Right lobe of liver (tissue), 6 donors: ENCODE results near the gene CCDC184. TPM values are rescaled to one million over a fixed set of nuclear protein-coding genes. Genes with fewer than 3 reads are reported as not detected.

Source experiments
- ATAC-seq, 4 donors: fragments of 200-7000 bp; cut with Tn5 transposase; one replicate each; pipeline ENCODE4 v1.9.1; 2020; ENCODE audit warnings: mild to moderate bottlenecking in 4 of 4, moderate library complexity in 4 of 4
- DNase-seq, 3 donors: peaks; one replicate each; pipeline ENCODE4 v3.0.0-alpha.2; 2020
- H3K27ac ChIP-seq, 3 donors: fragments of 200-600 bp; one replicate each; pipeline ENCODE4 v1.8.0; 2022
- H3K27me3 ChIP-seq, 2 donors: fragments of 200-600 bp; one replicate each; pipeline ENCODE4 v1.8.0; 2022
- H3K36me3 ChIP-seq, 4 donors: fragments of 200-600 bp; sonication (generic) in 1 of 4; one replicate each; pipeline versions ENCODE4 v1.5.1 to v1.8.0; 2017 to 2022; ENCODE audit warnings: control low read depth in 1 of 4
- H3K4me1 ChIP-seq, 4 donors: fragments of 200-600 bp; sonication (generic) in 1 of 4; one replicate each; pipeline versions ENCODE4 v1.5.1 to v1.8.0; 2017 to 2022; ENCODE audit warnings: control low read depth in 1 of 4
- H3K4me3 ChIP-seq, 3 donors: fragments of 200-600 bp; one replicate each; pipeline ENCODE4 v1.8.0; 2022
- H3K9me3 ChIP-seq, 4 donors: fragments of 200-600 bp; sonication (generic) in 1 of 4; one replicate each; pipeline versions ENCODE4 v1.5.1 to v1.8.0; 2017 to 2022; ENCODE audit warnings: control low read depth in 1 of 4
- CTCF ChIP-seq, 4 donors: fragments of 200-600 bp in 3 of 4; fragments of 450-650 bp in 1 of 4; IDR thresholded peaks; one replicate each; pipeline versions ENCODE4 v1.5.1 to v1.8.0; 2016 to 2022; ENCODE audit warnings: antibody characterized with exemption in 4 of 4, mild to moderate bottlenecking in 2 of 4
- POLR2A ChIP-seq: fragments of 450-650 bp; IDR thresholded peaks from one replicate; pipeline ENCODE4 v1.6.1; 2017; ENCODE audit warnings: antibody characterized with exemption, mild to moderate bottlenecking
- WGBS: methylation state at CpG from one replicate; pipeline ENCODE4 v1.1.6; 2018; ENCODE audit warnings: low coverage, low lambda C conversion rate; ENCODE audit not compliant: insufficient coverage; ENCODE audit errors: missing lambda C conversion rate; 5-methylcytosine and 5-hydroxymethylcytosine counted together
- intact Hi-C, 2 donors: fragments of 100-400 bp; cut with DNase I; formaldehyde crosslinking; loops; one replicate each; pipeline versions ENCODE4 v1.11.2 to v1.14.1; 2022
- total RNA-seq, 6 experiments: library from RNA; depleted of rRNA in 2 of 6; stranded (reverse); fragments of >200 nt in 2 of 6; fragmentation: NEBNext Ultra II Directional in 3 of 6; extraction: Animal tissue kit (Norgen Biotek cat#: 25700) in 3 of 6; gene quantifications; one replicate each; pipeline versions ENCODE4 v1.1.0 to v1.2.4, GENCODE V29; 2016 to 2023
- donor health status: DM: no; HTN: yes; CAD: no.
- donor health status: DM: no; HTN: no; CAD: no.
- donor health status: DM: no; HTN: no; CAD: no.
- donor health status: DM: no; HTN: yes; CAD: no.
- donor health status: DM: no; HTN: yes; CAD: no.

CCDC184 gene
- total RNA-seq, 6 experiments from 2014 or later, result 0.11 to 0.46 (median 0.23) TPM; not detected in 3

DNA sequence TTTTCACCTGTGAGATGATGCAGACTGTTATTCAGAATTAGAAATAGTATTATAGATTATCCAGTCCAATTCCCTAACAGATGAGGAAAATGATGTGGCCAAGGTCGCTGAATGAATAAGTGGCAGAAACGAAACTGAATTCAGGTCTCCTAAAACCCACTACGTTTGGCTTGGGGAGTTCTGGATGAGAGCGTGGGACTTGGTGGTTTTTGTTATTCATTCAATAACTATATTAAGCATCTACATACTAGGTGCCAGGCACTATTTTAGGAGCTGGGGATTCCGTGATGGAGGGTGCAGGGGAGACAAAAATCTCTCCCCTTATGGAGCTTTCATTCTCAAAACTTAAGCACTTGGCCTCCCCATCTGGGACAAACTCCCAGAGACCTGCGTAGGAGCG, 813 bp upstream of the CCDC184 start:
- Histone ChIP-seq H3K4me3 (peak overlapping the region; percentile 39 to 56 (median 43)), H3K9me3 (no peaks in the 10 kb centered on the region), H3K27me3 (peaks cover 0 to 12% of the 10 kb centered on the region in 2 donors), H3K27ac (no peak overlapping the region), H3K36me3 (no peaks in the 10 kb centered on the region), H3K4me1 (peaks cover 0 to 12% (median 0%) of the 10 kb centered on the region in 4 donors)
- TF ChIP-seq CTCF (IDR thresholded peaks at IDR 0.05) (no peak), POLR2A (no peak)
- no peak for ATAC-seq
- intact Hi-C loops, result no loop called here
- 6% methylated on average over 6 of the region's 7 CpGs for WGBS
- DNase-seq, result no peak

DNA sequence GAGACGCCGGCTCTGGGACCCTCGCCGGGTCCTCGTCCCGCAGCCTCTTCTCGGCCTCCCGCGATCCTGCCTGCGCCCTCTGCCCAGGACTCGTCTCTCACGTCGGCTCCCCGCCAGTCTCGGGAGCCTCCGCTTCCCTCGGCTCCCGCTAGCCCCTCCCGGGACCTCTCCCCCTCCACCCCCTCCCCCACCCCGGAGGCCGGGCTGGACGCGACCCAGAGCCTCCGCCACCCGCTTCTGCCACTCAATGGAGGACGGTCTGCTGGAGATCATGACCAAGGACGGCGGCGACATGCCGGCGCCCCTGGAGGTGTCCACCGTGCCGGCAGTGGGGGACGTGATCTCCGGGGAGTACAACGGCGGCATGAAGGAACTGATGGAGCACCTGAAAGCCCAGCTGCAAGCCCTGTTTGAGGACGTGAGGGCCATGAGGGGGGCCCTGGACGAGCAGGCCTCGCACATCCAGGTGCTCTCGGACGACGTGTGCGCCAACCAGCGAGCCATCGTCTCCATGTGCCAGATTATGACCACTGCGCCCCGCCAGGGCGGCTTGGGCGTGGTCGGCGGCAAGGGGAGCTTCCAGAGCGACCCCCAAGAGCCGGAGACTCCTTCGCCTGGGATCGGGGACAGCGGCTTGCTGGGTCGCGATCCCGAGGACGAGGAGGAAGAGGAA, 568 bp downstream of the CCDC184 start:
- WGBS, result no CpG with 5 or more reads among the region's 61 CpGs
- Histone ChIP-seq H3K27ac (no peak overlapping the region), H3K4me3 (peak overlapping the region; percentile 39 to 56 (median 43)), H3K27me3 (peaks cover 0 to 12% of the 10 kb centered on the region in 2 donors), H3K36me3 (no peaks in the 10 kb centered on the region), H3K4me1 (peaks cover 0 to 12% (median 0%) of the 10 kb centered on the region in 4 donors), H3K9me3 (no peaks in the 10 kb centered on the region)
- ATAC-seq (peak in 1 of 4 donors; percentile 5), DNase-seq (peak in 1 of 3 donors; percentile 24)
- TF ChIP-seq POLR2A, result no peak
- no peak for TF ChIP-seq CTCF (IDR thresholded peaks at IDR 0.05)
- intact Hi-C loops, result no loop called here

DNA sequence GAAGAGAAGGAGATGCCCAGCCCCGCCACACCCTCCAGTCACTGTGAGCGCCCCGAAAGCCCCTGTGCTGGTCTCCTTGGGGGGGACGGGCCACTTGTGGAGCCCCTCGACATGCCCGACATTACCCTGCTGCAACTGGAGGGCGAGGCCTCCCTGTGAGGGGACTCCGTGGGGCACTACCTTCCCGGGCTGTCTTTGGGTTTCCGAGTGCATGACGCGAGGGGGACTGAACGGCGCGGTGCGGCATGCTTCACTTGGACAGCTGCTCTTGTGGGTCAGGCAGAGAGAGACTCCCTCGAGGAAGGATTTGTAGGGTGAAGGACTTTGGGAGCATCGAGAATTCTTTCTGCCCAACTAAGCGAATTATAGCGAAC, 1.1 kb downstream of the CCDC184 start:
- Histone ChIP-seq H3K27ac (no peak overlapping the region), H3K27me3 (peaks cover 0 to 12% of the 10 kb centered on the region in 2 donors), H3K4me1 (peaks cover 0 to 12% (median 0%) of the 10 kb centered on the region in 4 donors), H3K4me3 (no peak overlapping the region), H3K36me3 (no peaks in the 10 kb centered on the region), H3K9me3 (no peaks in the 10 kb centered on the region)
- DNase-seq (no peak), ATAC-seq (no peak)
- TF ChIP-seq CTCF (IDR thresholded peaks at IDR 0.05) (no peak), POLR2A (no peak)
- 13% methylated on average over 1 of the region's 20 CpGs for WGBS
- intact Hi-C loops, result no loop called here

GRCh38 chr12:48185181-48185919, 1.9 kb downstream of the CCDC184 start:
- ATAC-seq (no peak), DNase-seq (no peak)
- Histone ChIP-seq H3K27me3 (peaks cover 0 to 12% of the 10 kb centered on the region in 2 donors), H3K4me1 (peaks cover 0 to 12% (median 0%) of the 10 kb centered on the region in 4 donors), H3K27ac (no peak overlapping the region), H3K4me3 (no peak overlapping the region), H3K36me3 (no peaks in the 10 kb centered on the region), H3K9me3 (no peaks in the 10 kb centered on the region)
- TF ChIP-seq POLR2A (no peak), CTCF (IDR thresholded peaks at IDR 0.05) (no peak)
- intact Hi-C loops, result no loop called here
- WGBS, result 48% methylated on average over 6 of the region's 10 CpGs
